ENCODE measurements around the gene CUL2.

The CUL2 gene

DNA sequence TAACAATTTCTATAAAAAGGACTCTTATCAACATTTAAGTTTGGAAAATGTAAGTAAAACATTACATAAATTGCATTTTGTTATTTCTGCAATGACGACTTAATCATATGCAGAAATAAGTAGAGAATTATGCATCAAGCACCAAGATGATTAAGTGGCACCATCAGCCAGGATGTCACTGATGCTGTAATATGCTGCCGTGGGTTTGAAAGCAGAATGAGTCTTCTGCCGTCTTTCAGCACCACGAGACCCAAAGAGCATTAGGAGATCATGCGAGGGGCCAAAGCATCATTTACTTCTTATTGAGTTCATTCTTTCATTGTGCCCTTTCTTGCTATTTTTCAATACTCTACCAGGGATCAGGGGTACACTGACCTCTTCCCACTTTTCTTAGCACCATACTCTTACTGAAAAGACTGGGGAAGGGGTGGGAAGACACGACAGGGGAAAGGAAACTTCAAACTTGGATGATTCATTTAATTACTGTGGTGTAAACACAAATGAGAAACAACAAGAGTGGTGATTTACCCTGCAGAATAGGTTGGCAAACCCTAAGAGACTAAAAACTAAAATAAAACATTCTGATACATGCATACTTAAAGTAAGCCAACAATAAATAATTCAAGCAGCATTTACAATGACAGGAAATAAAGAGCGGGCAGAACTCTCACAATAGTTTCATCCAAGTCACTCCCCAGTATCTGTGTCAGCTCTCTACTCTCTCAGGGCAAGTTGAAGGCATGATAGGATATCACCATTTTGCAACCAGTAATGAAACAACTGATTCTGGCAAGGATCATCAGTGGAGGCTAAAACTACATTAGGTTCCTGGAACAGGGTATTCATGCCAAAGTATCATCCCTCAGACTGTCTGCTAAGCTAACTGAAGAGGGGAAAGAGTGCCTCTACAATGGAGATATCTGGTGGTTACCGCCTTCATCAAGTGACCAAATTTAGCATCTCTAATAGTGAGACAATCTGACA, 70.8 kb downstream of the CUL2 start:
- Histone ChIP-seq H2BK5ac (ENCODE audit: low read length) (no peak overlapping the region), H3K4ac (ENCODE audit: low read length) (no peak overlapping the region), H3K4me3 (ENCODE audit: low read length in 2 of 2) (no peak overlapping the region), H4K91ac (ENCODE audit: low read depth, low read length, poor library complexity) (no peak overlapping the region), H3K23ac (ENCODE audit: low read depth, low read length, poor library complexity) (no peak overlapping the region), H2BK12ac (ENCODE audit: low read length) (no peak overlapping the region), H2AK5ac (ENCODE audit: low read depth, low read length) (no peak overlapping the region), H3K14ac (ENCODE audit: low read length) (no peak overlapping the region), H3K18ac (ENCODE audit: low read length) (no peak overlapping the region), H3K27me3 (ENCODE audit: control insufficient read depth in 3 of 3, insufficient read depth in 3 of 3, low read depth in 1 of 3, low read length in 3 of 3) (no peaks in the 10 kb centered on the region), H2AFZ (ENCODE audit: low read length) (no peak overlapping the region), H2BK120ac (ENCODE audit: low read depth, low read length) (no peak overlapping the region), H3K79me1 (ENCODE audit: low read depth, low read length) (no peaks in the 10 kb centered on the region), H3K4me2 (ENCODE audit: insufficient read depth, low read length, poor library complexity, severe bottlenecking) (no peak overlapping the region), H3K4me1 (ENCODE audit: control insufficient read depth in 2 of 2, insufficient read depth in 1 of 2, low read depth in 1 of 2, low read length in 2 of 2) (no peaks in the 10 kb centered on the region), H3K9ac (ENCODE audit: low read depth, low read length, poor library complexity) (no peak overlapping the region), H3K27ac (replicated peaks; ENCODE audit: low read length) (no peak overlapping the region), H3K36me3 (replicated peaks in 1 of 2; ENCODE audit: control insufficient read depth in 2 of 2, insufficient read depth in 2 of 2, low read length in 2 of 2) (peaks cover 0 to 54% of the 10 kb centered on the region in 2 donors), H2BK15ac (ENCODE audit: low read length) (no peak overlapping the region), H4K8ac (ENCODE audit: low read depth, low read length) (no peak overlapping the region), H3K9me3 (replicated peaks in 1 of 2; ENCODE audit: control insufficient read depth in 2 of 2, insufficient read depth in 1 of 2, low read depth in 1 of 2, low read length in 2 of 2) (no peaks in the 10 kb centered on the region)
- DNase-seq (ENCODE audit: low spot score), result no peak
- WGBS, 2 donors (ENCODE audit: extremely low coverage in 2 of 2, insufficient read length in 2 of 2, insufficient replicate concordance in 1 of 2), result no CpG with 5 or more reads among the region's 8 CpGs

GRCh38 chr10:35017608-35018007, 72.5 kb downstream of the CUL2 start:
- Histone ChIP-seq H3K4ac (ENCODE audit: low read length) (no peak overlapping the region), H3K23ac (ENCODE audit: low read depth, low read length, poor library complexity) (no peak overlapping the region), H4K8ac (ENCODE audit: low read depth, low read length) (no peak overlapping the region), H3K4me2 (ENCODE audit: insufficient read depth, low read length, poor library complexity, severe bottlenecking) (no peak overlapping the region), H3K14ac (ENCODE audit: low read length) (no peak overlapping the region), H2AK5ac (ENCODE audit: low read depth, low read length) (no peak overlapping the region), H2AFZ (ENCODE audit: low read length) (no peak overlapping the region), H3K4me3 (ENCODE audit: low read length in 2 of 2) (no peak overlapping the region), H2BK120ac (ENCODE audit: low read depth, low read length) (no peak overlapping the region), H3K27me3 (ENCODE audit: control insufficient read depth in 3 of 3, insufficient read depth in 3 of 3, low read depth in 1 of 3, low read length in 3 of 3) (no peaks in the 10 kb centered on the region), H2BK12ac (ENCODE audit: low read length) (no peak overlapping the region), H3K18ac (ENCODE audit: low read length) (no peak overlapping the region), H3K9ac (ENCODE audit: low read depth, low read length, poor library complexity) (no peak overlapping the region), H3K79me1 (ENCODE audit: low read depth, low read length) (no peaks in the 10 kb centered on the region), H3K9me3 (replicated peaks in 1 of 2; ENCODE audit: control insufficient read depth in 2 of 2, insufficient read depth in 1 of 2, low read depth in 1 of 2, low read length in 2 of 2) (no peaks in the 10 kb centered on the region), H3K36me3 (replicated peaks in 1 of 2; ENCODE audit: control insufficient read depth in 2 of 2, insufficient read depth in 2 of 2, low read length in 2 of 2) (peaks cover 0 to 52% of the 10 kb centered on the region in 2 donors), H3K4me1 (ENCODE audit: control insufficient read depth in 2 of 2, insufficient read depth in 1 of 2, low read depth in 1 of 2, low read length in 2 of 2) (peaks cover 0 to 1% of the 10 kb centered on the region in 2 donors), H3K27ac (replicated peaks; ENCODE audit: low read length) (no peak overlapping the region), H2BK15ac (ENCODE audit: low read length) (no peak overlapping the region), H2BK5ac (ENCODE audit: low read length) (no peak overlapping the region), H4K91ac (ENCODE audit: low read depth, low read length, poor library complexity) (no peak overlapping the region)
- no peak for DNase-seq (ENCODE audit: low spot score)
- WGBS, 2 donors (ENCODE audit: extremely low coverage in 2 of 2, insufficient read length in 2 of 2, insufficient replicate concordance in 1 of 2), result no CpG with 5 or more reads among the region's 5 CpGs

DNA sequence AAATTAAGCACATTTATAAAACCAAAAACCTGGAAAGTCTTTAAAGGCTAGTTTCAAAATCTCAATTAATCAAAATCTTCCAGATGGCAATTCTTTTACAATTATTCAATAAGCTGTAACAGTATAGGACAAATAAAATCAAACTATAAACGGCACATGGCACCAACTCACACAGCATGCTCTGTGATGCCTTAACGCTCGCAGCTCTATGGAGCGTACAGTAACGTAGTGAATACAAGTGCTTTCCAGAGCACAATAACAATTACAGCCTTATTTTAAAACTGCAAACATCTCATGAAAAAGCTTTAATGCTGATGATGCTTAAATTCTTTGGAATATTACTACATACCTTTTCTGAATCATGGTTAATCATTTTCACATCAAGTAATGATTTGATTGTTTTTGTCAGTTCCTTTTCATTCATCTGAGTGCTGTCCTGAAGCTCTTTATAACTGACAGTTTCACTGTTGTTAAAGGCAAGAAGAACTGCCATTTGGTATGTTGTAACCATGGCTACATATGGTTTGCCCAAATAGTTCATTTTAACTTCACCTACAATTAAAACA, 74.2 kb downstream of the CUL2 start:
- H2AK5ac ChIP-seq (ENCODE audit: low read depth, low read length), result no peak overlapping the region
- no CpG with 5 or more reads among the region's 5 CpGs for WGBS, 2 donors (ENCODE audit: extremely low coverage in 2 of 2, insufficient read length in 2 of 2, insufficient replicate concordance in 1 of 2)
- no peaks in the 10 kb centered on the region for H3K27me3 ChIP-seq (ENCODE audit: control insufficient read depth in 3 of 3, insufficient read depth in 3 of 3, low read depth in 1 of 3, low read length in 3 of 3)
- H3K14ac ChIP-seq (ENCODE audit: low read length), result no peak overlapping the region
- no peak overlapping the region for H3K23ac ChIP-seq (ENCODE audit: low read depth, low read length, poor library complexity)
- H3K9me3 ChIP-seq (replicated peaks in 1 of 2; ENCODE audit: control insufficient read depth in 2 of 2, insufficient read depth in 1 of 2, low read depth in 1 of 2, low read length in 2 of 2), result no peaks in the 10 kb centered on the region
- H2BK12ac ChIP-seq (ENCODE audit: low read length), result no peak overlapping the region
- H3K27ac ChIP-seq (replicated peaks; ENCODE audit: low read length), result no peak overlapping the region
- peaks cover 0 to 1% of the 10 kb centered on the region in 2 donors for H3K4me1 ChIP-seq (ENCODE audit: control insufficient read depth in 2 of 2, insufficient read depth in 1 of 2, low read depth in 1 of 2, low read length in 2 of 2)
- H3K36me3 ChIP-seq (replicated peaks in 1 of 2; ENCODE audit: control insufficient read depth in 2 of 2, insufficient read depth in 2 of 2, low read length in 2 of 2), result peaks cover 0 to 58% of the 10 kb centered on the region in 2 donors
- no peak overlapping the region for H2BK15ac ChIP-seq (ENCODE audit: low read length)
- H3K4me2 ChIP-seq (ENCODE audit: insufficient read depth, low read length, poor library complexity, severe bottlenecking), result no peak overlapping the region
- no peak overlapping the region for H2BK120ac ChIP-seq (ENCODE audit: low read depth, low read length)
- no peak overlapping the region for H4K8ac ChIP-seq (ENCODE audit: low read depth, low read length)
- no peak overlapping the region for H2BK5ac ChIP-seq (ENCODE audit: low read length)
- H3K4ac ChIP-seq (ENCODE audit: low read length), result no peak overlapping the region
- H3K4me3 ChIP-seq (ENCODE audit: low read length in 2 of 2), result no peak overlapping the region
- no peak overlapping the region for H3K18ac ChIP-seq (ENCODE audit: low read length)
- no peak overlapping the region for H3K9ac ChIP-seq (ENCODE audit: low read depth, low read length, poor library complexity)
- H2AFZ ChIP-seq (ENCODE audit: low read length), result no peak overlapping the region
- H4K91ac ChIP-seq (ENCODE audit: low read depth, low read length, poor library complexity), result no peak overlapping the region
- no peaks in the 10 kb centered on the region for H3K79me1 ChIP-seq (ENCODE audit: low read depth, low read length)
- no peak for DNase-seq (ENCODE audit: low spot score)

DNA sequence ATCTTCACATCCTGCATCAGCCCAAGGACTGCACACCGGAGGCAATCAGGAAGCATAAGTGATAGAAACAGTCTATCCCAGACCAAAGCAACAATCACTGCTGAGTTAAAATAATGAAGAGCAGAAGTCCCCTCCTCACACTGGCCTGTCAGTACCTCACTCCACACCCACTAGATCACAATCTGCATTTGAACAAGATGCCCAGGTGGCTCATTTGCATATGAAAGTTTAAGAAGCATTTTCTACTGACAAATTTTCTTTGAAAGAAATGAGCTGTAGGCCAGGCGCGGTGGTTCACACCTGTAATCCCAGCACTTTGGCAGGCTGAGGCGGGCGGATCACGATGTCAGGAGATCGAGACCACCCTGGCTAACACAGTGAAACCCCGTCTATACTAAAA, 77.4 kb downstream of the CUL2 start:
- Histone ChIP-seq H2BK5ac (ENCODE audit: low read length) (no peak overlapping the region), H3K4me2 (ENCODE audit: insufficient read depth, low read length, poor library complexity, severe bottlenecking) (no peak overlapping the region), H2BK12ac (ENCODE audit: low read length) (no peak overlapping the region), H3K9ac (ENCODE audit: low read depth, low read length, poor library complexity) (no peak overlapping the region), H2BK120ac (ENCODE audit: low read depth, low read length) (no peak overlapping the region), H3K18ac (ENCODE audit: low read length) (no peak overlapping the region), H2AFZ (ENCODE audit: low read length) (no peak overlapping the region), H3K27me3 (ENCODE audit: control insufficient read depth in 3 of 3, insufficient read depth in 3 of 3, low read depth in 1 of 3, low read length in 3 of 3) (no peaks in the 10 kb centered on the region), H2AK5ac (ENCODE audit: low read depth, low read length) (no peak overlapping the region), H4K91ac (ENCODE audit: low read depth, low read length, poor library complexity) (no peak overlapping the region), H3K79me1 (ENCODE audit: low read depth, low read length) (no peaks in the 10 kb centered on the region), H3K4me3 (ENCODE audit: low read length in 2 of 2) (no peak overlapping the region), H3K4me1 (ENCODE audit: control insufficient read depth in 2 of 2, insufficient read depth in 1 of 2, low read depth in 1 of 2, low read length in 2 of 2) (peaks cover 0 to 3% of the 10 kb centered on the region in 2 donors), H3K23ac (ENCODE audit: low read depth, low read length, poor library complexity) (no peak overlapping the region), H3K4ac (ENCODE audit: low read length) (no peak overlapping the region), H3K9me3 (replicated peaks in 1 of 2; ENCODE audit: control insufficient read depth in 2 of 2, insufficient read depth in 1 of 2, low read depth in 1 of 2, low read length in 2 of 2) (no peaks in the 10 kb centered on the region), H4K8ac (ENCODE audit: low read depth, low read length) (no peak overlapping the region), H3K14ac (ENCODE audit: low read length) (no peak overlapping the region), H3K27ac (replicated peaks; ENCODE audit: low read length) (no peak overlapping the region), H2BK15ac (ENCODE audit: low read length) (no peak overlapping the region), H3K36me3 (replicated peaks in 1 of 2; ENCODE audit: control insufficient read depth in 2 of 2, insufficient read depth in 2 of 2, low read length in 2 of 2) (peaks cover 0 to 79% of the 10 kb centered on the region in 2 donors)
- no peak for DNase-seq (ENCODE audit: low spot score)
- WGBS, 2 donors (ENCODE audit: extremely low coverage in 2 of 2, insufficient read length in 2 of 2, insufficient replicate concordance in 1 of 2), result no CpG with 5 or more reads among the region's 8 CpGs

Data from neuronal stem cell (in vitro differentiated cells).